SU-DHL-6 (cell line): Measurements from ENCODE around the gene ZNF14.
"Not testable (repeated sequence)": the region's sequence is repeated elsewhere in the genome, so short reads cannot be mapped to it uniquely, and the experiment has no call there.

Experiments used
- H2AFZ ChIP-seq: fragments of 200-600 bp; sonication (generic); 2 replicates; pipeline ENCODE4 v1.6.1; 2014; ENCODE audit warnings: low read depth, mild to moderate bottlenecking, moderate library complexity, mixed read lengths, antibody characterized with exemption, low read length; ENCODE audit not compliant: severe bottlenecking
- H3F3A ChIP-seq: fragments of 200-600 bp; shearing (Covaris generic); 2 replicates; pipeline ENCODE4 v1.6.0; 2016; ENCODE audit warnings: antibody characterized with exemption, mild to moderate bottlenecking; ENCODE audit not compliant: insufficient read depth
- H3K27ac ChIP-seq: fragments of 200-600 bp; sonication (generic); 2 replicates; pipeline ENCODE4 v1.5.1; 2016; ENCODE audit warnings: low read depth, mild to moderate bottlenecking, low read length, moderate library complexity, mixed read lengths
- H3K27me3 ChIP-seq: fragments of 200-600 bp; sonication (generic), shearing (Covaris generic); 2 replicates; pipeline ENCODE4 v1.6.0; 2014; ENCODE audit warnings: mild to moderate bottlenecking, low read length
- H3K36me3 ChIP-seq: fragments of 200-600 bp; sonication (generic); 2 replicates; pipeline ENCODE4 v1.6.1; 2014; ENCODE audit warnings: mild to moderate bottlenecking, low read length, mixed read lengths
- H3K4me2 ChIP-seq: fragments of 300-600, 200-600 bp; shearing (Covaris generic), sonication (generic); 2 replicates; pipeline ENCODE4 v1.6.0; 2014; ENCODE audit warnings: low read length, low read depth, mild to moderate bottlenecking; ENCODE audit not compliant: poor library complexity, severe bottlenecking
- H3K4me3 ChIP-seq: fragments of 200-600 bp; sonication (generic); 2 replicates; pipeline ENCODE4 v1.5.1; 2014; ENCODE audit warnings: antibody characterized with exemption, low read length, mild to moderate bottlenecking, mixed read lengths; ENCODE audit not compliant: insufficient read depth, poor library complexity, severe bottlenecking
- H3K79me2 ChIP-seq: fragments of 200-600 bp; sonication (generic); 2 replicates; pipeline ENCODE4 v1.6.1; 2014; ENCODE audit warnings: mild to moderate bottlenecking, low read length, moderate library complexity; ENCODE audit not compliant: insufficient read depth
- H3K9ac ChIP-seq: fragments of 200-600 bp; sonication (generic); 2 replicates; pipeline ENCODE4 v1.7.0; 2014; ENCODE audit warnings: mild to moderate bottlenecking, low read length
- H3K9me2 ChIP-seq: fragments of 200-600 bp; sonication (generic); replicated peaks from 2 replicates; pipeline ENCODE4 v1.6.1; 2014; ENCODE audit warnings: low read length; ENCODE audit not compliant: insufficient read depth
- H3K9me3 ChIP-seq: fragments of 200-600 bp; sonication (generic); 2 replicates; pipeline ENCODE4 v1.6.1; 2014; ENCODE audit warnings: low read length, mixed read lengths; ENCODE audit not compliant: insufficient read depth
- H4K20me1 ChIP-seq: fragments of 200-600 bp; sonication (generic); 2 replicates; pipeline ENCODE4 v1.6.1; 2014; ENCODE audit warnings: low read depth, mild to moderate bottlenecking, antibody characterized with exemption, low read length, moderate library complexity, mixed read lengths
- CTCF ChIP-seq: fragments of 200-600 bp; sonication (generic); IDR thresholded peaks from one replicate; pipeline ENCODE4 v1.5.1; 2017; ENCODE audit warnings: antibody characterized with exemption, mild to moderate bottlenecking, low read length, moderate library complexity; ENCODE audit not compliant: insufficient read depth, poor library complexity, severe bottlenecking
- EZH2phosphoT487 ChIP-seq: fragments of 200-600 bp; sonication (generic), shearing (Covaris generic); conservative IDR thresholded peaks from 2 replicates; pipeline ENCODE4 v1.6.1; 2018; ENCODE audit warnings: mild to moderate bottlenecking, antibody characterized with exemption, low read length, moderate library complexity, mixed read lengths

ZNF14 gene

GRCh38 chr19:19776206-19777008, 43.5 kb upstream of the ZNF14 start:
- no peaks in the 10 kb centered on the region for H3K9me3 ChIP-seq
- H3K9me2 ChIP-seq: no peaks in the 10 kb centered on the region
- H2AFZ ChIP-seq: peak overlapping the region; percentile 65
- H3K27ac ChIP-seq: peak overlapping the region; percentile 35
- H3F3A ChIP-seq: 0 out of 2 replicates have a peak, but pooled peaks cover 4% of the 10 kb centered on the region
- peaks cover 30% of the 10 kb centered on the region for H3K79me2 ChIP-seq
- peak overlapping the region; percentile 70 for H3K9ac ChIP-seq
- TF ChIP-seq CTCF (no peak), EZH2phosphoT487 (no peak)
- H3K36me3 ChIP-seq: no peaks in the 10 kb centered on the region
- no peaks in the 10 kb centered on the region for H4K20me1 ChIP-seq
- H3K27me3 ChIP-seq: no peaks in the 10 kb centered on the region
- peak overlapping the region; percentile 86 for H3K4me3 ChIP-seq
- peak overlapping the region; percentile 88 for H3K4me2 ChIP-seq

- H3K9me3 ChIP-seq: no peaks in the 10 kb centered on the region
- no peak overlapping the region for H3K27ac ChIP-seq
- H2AFZ ChIP-seq: peak overlapping the region; percentile 65
- H3K4me3 ChIP-seq: peak overlapping the region; percentile 86
- 0 out of 2 replicates have a peak, but pooled peaks cover 7% of the 10 kb centered on the region for H3F3A ChIP-seq
- no peaks in the 10 kb centered on the region for H3K36me3 ChIP-seq
- H4K20me1 ChIP-seq: no peaks in the 10 kb centered on the region
- TF ChIP-seq CTCF (no peak), EZH2phosphoT487 (no peak)
- H3K27me3 ChIP-seq: no peaks in the 10 kb centered on the region
- peak overlapping the region; percentile 88 for H3K4me2 ChIP-seq
- peak overlapping the region; percentile 70 for H3K9ac ChIP-seq
- H3K79me2 ChIP-seq: peaks cover 25% of the 10 kb centered on the region
- no peaks in the 10 kb centered on the region for H3K9me2 ChIP-seq
Observed at GRCh38 chr19:19775891-19776205, 42.9 kb upstream of the ZNF14 start.

GRCh38 chr19:19774354-19775033, 41.6 kb upstream of the ZNF14 start:
- H3K4me2 ChIP-seq: no peak overlapping the region
- H3K9ac ChIP-seq: no peak overlapping the region
- H4K20me1 ChIP-seq: no peaks in the 10 kb centered on the region
- H3K9me2 ChIP-seq: no peaks in the 10 kb centered on the region
- H3K36me3 ChIP-seq: no peaks in the 10 kb centered on the region
- H3K9me3 ChIP-seq: no peaks in the 10 kb centered on the region
- H3K27me3 ChIP-seq: no peaks in the 10 kb centered on the region
- H3K79me2 ChIP-seq: peaks cover 17% of the 10 kb centered on the region
- H3K27ac ChIP-seq: no peak overlapping the region
- TF ChIP-seq EZH2phosphoT487: no peak
- TF ChIP-seq CTCF: no peak
- no peak overlapping the region for H2AFZ ChIP-seq
- H3F3A ChIP-seq: 0 out of 2 replicates have a peak, but pooled peaks cover 7% of the 10 kb centered on the region
- H3K4me3 ChIP-seq: no peak overlapping the region

GRCh38 chr19:19771963-19772362, 39.1 kb upstream of the ZNF14 start:
- not testable (repeated sequence) for H3K9ac ChIP-seq, H3K27ac ChIP-seq, H3K4me3 ChIP-seq, H3F3A ChIP-seq, H3K36me3 ChIP-seq, H2AFZ ChIP-seq, H3K27me3 ChIP-seq, H3K9me2 ChIP-seq, H3K9me3 ChIP-seq, H4K20me1 ChIP-seq, H3K79me2 ChIP-seq
- H3K4me2 ChIP-seq: peak overlapping the region; percentile 31

GRCh38 chr19:19769971-19770370, 37.1 kb upstream of the ZNF14 start:
- not testable (repeated sequence) for H3K27ac ChIP-seq, H3K4me2 ChIP-seq, H3K27me3 ChIP-seq, H4K20me1 ChIP-seq, H3K9ac ChIP-seq, H3K79me2 ChIP-seq, H3K9me2 ChIP-seq, H3K9me3 ChIP-seq, H3K4me3 ChIP-seq, H3F3A ChIP-seq, H3K36me3 ChIP-seq, H2AFZ ChIP-seq
